ENCODE results near the gene ALKBH3.

ALKBH3 gene

DNA sequence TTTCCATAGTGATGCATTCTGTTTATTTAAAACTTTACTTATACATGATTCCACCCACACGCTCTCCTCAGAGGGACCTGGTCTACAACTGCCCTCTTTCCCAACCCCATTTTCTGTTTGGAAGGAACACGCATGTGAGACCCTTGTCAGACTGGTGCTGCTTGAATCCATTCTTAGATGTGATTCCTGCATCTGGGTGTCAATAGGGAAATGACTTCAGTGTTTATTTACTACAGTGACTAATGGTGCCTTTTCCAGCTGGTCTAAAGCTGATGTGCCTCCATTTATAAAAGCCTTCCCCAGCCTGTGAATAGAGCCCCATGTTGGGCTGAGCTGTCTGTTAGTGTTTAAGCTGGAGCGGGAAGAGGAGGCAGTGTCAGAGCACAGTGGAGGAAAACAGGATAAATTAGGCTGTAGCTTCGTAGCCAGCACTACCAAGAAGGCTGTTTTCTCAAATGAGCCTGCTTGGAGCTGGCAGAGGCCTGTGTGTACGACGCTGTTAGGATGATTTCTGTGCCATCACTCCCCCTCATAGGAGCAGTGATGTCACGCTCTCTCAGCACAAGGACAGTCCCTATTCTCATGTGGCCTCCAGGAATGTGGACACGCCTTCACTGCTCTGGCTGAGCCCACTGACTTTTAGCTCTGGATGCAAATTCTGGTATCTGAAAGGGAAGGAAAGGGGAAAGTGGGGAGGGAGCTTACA lies 42.9 kb downstream of the ALKBH3 start:
- no peak for DNase-seq

DNA sequence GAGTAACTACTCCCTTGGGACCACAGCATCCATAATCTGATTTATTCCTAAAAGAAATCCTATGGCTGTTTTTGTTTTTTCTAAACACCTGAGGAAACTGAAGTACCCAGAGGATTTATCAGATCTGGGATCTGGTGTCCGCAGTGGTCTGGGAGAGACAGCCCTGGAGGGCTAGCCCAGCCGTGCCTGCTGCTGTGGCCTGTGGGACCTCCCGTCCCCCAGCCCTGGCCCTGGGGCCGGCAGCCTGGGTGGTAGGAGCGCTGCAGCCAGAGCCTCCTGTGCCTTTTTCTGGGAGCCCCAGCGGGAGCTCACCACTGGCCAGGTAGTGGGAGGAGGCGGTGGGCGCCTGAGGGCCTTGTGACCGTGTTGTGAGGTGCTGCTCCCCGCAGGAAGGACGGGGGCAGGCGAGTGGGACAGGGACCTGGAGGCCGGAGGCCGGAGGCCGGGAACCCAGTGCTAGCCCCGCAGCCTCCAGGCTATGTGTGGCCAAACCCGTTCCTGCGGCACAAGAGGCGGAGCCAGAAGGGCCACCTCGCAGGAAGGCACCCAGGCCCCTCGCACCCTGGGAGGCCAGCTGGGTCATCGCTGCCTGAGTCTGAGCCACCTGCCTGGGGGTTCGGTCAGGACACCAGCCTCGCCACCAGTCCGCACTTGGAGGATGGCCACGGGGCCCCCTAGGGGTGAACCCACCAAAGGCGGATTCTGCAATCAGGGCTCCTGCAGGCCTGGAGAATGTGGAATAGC lies 43.7 kb downstream of the ALKBH3 start:
- DNase-seq: no peak

DNA sequence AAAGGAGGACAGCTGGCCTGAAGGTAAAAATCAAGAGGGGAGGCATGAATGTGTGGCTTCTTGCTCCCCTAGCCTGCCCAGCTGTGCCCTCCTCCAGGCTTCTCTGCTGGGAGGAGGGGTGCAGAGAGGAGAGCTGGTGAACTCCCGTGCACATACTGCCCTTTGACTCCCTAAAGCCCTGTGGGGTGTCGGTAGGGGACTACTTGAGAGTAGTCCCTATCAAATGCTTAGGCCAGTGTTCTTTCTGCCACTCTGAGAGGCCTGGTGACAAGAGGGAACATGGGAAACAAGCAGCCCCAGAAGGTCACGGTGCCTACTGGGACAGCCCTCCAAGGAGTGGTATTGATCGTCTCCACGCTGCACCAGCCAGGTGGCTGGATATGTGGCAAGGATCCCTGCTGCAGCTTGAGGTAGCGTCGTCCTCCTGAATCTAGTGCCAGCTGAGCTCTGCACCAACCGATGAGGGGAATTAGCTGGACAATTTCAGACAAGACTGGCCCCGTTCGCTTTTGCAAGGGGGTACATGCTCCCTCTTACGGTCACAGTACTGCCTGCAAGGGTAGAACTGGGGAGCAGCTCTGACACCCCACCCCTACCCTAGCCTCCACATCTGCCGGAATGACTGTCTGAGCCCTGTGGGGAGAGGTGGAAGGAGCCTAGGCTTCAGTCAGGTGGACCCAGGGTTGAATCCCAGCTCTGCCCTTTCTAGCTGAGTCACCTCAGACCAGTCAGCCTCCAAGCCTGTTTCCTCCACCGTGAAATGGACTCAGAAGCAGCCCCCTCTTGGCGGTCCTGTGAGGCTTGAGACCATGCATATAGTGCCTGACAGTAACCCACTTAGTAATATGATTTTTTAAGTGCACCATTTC lies 44.7 kb downstream of the ALKBH3 start:
- DNase-seq: no peak

DNA sequence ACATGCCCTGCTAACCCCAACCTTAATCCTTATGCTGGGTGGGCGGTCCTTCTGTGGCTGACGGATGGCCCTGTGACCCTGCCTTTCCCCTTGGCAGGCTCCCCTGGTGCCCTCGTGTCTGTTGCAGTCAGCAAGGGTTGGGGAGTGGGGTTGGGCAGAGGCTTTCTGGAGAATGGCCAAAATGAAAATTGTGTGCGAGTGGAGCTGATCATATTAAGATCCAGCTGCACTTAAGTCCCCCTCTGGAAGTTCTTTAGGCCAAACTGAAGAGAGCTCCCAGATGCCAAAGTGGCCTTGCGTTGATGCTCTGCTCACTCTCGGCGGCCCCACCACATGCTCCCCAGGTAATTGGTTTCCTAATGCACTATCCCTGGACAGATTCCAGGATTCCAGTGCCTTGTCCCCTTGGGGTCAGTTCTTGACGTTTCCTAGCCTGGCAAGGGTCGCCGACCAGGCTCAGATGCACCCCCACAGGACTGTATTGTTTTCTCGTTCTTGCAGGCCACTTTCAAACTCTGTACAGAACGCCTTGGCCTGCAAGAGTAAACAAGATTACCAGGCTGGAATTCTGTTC lies 45.4 kb downstream of the ALKBH3 start:
- no peak for DNase-seq

DNA sequence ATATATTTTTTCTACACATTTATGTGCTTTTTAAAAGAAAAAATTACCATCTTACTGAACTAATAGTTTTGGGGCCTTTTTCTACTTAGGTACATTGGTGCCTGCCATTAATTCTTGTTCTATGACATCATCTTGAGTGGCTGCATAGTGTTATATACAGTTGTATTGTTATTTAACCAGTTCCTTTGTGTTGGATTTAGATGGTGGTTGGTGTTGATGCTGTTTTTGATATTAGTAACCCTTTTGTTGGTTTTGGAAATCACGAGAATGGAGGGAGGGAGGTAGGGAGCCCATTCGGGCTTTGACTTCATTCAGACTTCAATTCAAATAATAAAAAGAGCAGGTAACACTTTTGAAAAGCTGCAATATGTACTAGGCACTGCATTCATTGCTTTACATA lies 46.4 kb downstream of the ALKBH3 start:
- DNase-seq: no peak

DNA sequence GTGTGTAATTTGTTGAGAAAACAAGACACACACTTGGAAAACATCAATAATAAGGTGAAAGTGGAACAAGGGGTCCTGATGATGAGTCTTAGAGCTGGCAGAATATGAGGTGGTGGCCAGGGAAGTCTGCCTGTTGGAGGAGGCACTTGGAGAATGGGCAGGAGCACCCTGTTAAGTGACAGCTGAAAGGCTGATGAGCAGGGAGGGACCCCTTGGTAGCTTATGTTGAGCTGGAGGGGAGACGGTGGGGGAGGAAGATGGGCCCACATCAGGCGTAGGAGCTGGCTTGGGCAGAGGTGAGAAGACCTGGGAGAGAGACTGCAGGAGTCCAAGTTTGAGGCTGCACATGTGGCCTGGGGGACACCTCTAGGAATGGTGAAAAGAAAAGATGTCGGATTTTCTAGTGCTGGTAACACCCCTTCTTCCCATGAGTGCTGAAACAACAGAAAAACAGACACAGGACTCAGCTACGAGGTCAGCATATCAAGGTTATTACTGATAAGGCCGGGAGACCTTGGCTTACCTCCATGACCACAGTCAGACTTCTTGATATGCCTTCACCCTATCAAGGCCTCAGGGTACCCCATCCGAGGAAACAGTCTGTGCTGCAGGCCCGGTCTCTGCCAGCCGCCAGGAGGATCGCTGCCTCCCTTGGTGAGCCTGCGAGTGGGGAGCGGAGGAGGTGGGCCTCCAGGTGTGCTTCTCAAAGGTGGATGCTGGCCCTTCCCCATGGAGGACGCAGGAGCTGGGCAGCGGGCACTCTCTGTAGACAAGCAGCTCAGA lies 47.5 kb downstream of the ALKBH3 start:
- DNase-seq: no peak

DNA sequence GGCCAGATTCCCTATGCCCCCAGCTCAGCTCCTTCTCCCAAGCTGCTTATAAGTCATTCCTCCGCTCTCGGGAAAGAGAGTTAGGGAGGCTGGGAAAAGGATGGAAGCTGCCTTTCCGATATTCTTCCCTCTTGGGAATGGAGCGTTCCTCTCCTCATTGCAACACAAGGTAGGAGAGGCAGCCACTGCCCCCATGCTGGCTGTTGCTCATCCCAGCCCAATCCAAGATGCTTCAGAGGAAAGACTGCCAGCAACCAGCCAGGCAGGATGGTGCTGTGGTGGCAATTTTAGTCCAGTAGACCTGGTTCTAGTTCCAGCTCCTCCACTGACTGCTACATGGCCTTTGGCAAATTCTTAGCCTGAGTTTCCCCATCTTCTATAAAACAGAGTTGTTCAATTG lies 48.1 kb downstream of the ALKBH3 start:
- no peak for DNase-seq

DNA sequence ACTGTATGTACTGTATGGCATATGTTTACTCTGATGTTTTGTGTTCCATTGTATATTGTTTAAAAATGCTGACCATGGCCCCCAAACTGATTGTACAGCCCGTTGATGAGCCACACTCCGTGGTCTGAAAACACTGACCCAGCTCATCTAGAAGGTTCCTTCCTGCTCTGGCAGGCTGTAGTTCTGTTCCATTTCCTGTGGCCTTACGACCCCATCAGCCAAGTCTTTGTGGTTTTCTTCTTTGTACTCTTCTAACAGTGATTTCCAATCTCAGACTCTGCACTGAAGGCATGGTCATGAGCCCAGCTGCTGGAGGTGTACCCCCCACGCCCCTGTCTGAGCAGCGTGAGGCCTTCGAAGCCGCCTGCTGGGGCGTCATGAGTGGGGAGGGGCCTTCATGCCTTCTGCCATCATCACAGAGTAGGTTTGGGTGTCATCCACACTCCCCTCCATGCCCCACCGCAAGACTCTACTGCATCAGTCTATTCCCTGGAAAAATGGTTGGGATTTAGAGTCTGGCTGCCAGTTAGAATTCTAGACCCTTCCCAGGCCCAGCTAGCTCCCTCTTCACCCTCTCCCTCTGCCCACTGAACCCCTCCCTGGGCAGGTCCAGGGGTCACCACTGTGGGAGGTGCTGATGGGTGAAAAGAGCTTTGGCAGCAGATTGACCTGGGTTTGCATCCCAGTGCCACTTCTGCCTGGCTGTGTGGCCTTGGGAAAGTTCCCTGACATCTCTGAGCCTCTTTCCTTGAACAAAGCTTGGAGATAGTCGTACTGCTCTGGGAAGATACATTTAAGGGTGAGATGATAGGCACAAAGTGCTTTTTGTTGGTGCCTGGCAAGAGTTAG lies 50.5 kb downstream of the ALKBH3 start:
- no peak for DNase-seq

DNA sequence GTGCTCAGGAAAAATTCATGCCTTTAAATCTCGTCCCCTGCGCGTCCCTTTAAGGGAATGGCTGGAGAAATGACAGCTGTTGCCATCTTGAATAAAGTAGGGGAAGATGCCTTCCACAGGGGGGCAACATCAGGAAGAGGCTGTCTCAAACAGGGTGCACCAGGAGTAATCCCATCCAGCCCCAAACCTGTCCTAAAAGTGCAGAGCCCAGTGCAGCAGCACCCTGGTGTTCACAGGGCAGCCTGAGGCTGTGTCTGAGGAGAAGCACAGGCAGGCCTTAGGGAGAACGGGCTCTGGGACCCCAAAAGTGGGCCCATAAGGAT lies 51.0 kb downstream of the ALKBH3 start:
- no peak for DNase-seq

DNA sequence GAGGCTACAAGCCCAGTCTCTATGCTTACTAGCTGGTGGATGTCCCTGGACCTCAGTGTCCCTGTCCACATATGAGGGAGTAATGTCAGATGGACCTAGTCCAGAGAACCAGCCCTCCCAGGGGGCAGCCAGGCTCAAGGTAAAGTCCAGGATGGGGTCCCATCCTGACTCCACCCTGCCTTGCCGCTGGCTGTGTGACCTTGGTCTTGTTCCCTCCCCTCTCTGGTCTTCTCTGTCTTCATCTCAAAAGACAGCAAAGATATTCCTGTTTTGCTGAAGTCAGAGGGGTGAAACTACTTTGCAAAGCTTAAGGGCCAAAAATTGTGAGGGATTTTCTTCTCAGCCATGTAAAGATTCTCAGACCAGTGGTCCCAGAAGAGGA lies 52.6 kb downstream of the ALKBH3 start:
- DNase-seq: no peak

DNA sequence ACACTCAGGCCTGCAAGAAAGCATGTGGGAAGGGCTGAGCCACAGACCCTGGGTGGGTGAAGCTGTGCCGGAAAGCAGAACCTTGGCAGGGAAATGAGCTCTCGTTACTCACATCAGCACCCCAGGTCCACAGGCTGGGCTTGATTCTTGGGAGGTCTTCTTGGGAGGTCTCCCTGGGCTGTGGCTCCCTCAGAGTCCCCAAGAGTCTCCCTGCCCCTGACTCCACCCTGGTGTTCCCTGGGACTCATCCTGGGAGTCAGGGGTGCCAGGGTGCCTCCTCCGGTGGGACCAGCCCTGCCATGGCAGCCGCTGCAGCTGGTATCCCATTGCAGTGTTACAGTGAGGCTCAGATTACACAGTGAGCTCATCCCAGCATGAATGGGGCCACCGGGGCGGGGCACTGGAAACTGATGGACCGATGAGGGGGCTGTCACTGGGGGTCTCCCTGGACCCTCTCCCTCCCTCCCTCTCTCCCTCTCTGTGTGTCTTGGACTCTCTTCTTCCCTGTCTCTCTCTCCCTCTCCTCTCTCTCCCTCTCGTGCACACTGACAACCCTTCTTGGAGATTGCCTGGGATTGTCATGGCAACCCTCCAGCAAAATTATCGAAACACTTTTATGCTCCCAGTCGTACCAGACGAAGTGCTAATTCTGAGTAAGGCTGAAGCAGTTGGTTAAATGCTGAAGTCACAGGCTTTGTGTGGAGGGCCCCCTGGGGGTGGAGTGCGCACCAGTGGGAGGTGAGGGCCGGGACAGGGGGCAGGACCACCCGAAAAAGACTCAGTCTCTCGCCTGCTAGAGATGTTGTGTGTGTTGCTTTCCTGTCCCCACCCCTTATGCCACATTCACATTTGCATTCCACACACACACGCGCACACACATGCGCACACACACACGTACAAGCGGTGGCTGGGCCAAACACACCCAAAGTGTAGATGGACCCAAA lies 53.2 kb downstream of the ALKBH3 start:
- no peak for DNase-seq

DNA sequence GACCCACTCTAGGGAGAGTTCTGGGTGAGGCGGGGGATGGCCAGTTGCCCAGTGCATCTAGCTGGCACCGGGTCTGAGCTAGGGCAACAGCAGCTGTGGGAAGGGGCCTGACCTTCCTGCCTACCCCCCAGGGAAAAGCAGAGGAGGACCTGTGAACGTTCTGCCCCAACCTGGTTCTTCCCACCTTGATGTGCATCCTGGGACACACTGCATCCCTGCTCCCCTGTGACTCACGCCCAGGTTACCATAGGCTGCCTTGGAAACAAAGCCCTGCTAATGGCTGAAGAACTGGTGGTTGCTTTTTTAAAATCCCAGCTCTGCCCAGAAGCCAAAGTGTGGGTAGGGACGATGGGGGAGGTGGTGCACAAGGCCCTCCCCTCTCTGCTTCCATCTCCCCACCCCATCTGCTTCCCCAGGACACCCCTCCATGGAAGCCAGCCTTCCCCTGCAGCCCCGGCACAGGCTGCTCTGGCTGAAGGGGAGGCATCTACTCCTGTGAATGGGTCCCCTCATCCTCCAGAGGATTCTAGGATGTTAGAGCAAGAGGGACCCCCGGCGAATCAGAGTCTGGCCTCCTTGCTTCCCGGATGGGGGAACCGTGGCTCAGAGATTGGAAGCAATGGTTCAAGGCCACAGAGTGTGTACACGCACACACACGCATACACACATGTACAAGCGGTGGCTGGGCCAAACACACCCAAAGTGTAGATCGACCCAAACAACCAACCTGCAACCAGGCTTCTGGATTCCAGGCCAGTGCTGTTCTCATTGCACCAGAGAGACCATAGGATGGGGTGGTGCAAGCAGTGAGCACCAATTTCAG lies 54.2 kb downstream of the ALKBH3 start:
- DNase-seq: no peak

DNA sequence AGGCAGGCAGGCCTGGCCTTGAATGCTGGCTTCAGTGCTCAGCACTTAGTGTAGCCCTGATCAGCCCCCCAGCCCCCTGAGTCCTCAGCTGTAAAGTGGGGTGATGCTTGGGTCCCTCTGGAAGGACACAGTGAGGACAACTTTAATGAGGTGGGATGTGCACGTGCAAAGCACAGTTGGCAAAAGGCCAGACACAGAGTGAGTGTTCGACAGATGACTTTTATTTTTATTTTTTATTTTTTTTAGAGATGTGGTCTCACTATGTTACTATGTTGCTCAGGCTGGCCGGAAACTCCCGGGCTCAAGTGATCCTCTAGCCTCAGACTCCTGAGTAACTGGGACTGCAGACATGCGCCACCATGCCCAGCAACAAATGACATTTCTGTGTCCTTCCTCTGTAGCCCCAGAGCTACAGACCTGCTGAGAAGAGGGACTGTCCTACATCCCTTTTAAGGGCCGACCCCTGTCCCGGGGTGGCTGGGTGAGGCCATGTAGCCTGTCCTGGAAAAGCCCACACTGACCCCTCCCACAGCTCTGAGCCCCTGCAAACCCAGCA lies 54.9 kb downstream of the ALKBH3 start:
- DNase-seq: no peak

DNA sequence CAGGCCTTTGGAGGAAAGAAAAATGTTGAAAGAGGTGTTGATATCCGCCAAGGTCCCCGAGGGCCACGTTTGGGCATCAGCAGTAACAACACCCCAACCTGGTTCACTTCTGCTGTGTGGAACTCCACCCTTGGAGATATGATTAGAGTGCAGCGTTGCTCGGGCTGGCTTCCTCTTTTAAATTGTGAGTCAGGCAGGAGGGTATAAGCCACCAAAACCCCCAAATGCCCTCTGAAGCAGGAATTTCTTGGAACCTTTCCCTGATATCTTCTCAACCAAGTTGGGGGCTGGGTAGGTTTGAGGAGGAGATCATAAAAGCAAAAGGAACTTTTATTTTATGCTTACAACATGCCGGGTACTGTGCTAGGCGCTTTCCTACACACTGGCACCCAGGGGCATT lies 55.4 kb downstream of the ALKBH3 start:
- DNase-seq: no peak

DNA sequence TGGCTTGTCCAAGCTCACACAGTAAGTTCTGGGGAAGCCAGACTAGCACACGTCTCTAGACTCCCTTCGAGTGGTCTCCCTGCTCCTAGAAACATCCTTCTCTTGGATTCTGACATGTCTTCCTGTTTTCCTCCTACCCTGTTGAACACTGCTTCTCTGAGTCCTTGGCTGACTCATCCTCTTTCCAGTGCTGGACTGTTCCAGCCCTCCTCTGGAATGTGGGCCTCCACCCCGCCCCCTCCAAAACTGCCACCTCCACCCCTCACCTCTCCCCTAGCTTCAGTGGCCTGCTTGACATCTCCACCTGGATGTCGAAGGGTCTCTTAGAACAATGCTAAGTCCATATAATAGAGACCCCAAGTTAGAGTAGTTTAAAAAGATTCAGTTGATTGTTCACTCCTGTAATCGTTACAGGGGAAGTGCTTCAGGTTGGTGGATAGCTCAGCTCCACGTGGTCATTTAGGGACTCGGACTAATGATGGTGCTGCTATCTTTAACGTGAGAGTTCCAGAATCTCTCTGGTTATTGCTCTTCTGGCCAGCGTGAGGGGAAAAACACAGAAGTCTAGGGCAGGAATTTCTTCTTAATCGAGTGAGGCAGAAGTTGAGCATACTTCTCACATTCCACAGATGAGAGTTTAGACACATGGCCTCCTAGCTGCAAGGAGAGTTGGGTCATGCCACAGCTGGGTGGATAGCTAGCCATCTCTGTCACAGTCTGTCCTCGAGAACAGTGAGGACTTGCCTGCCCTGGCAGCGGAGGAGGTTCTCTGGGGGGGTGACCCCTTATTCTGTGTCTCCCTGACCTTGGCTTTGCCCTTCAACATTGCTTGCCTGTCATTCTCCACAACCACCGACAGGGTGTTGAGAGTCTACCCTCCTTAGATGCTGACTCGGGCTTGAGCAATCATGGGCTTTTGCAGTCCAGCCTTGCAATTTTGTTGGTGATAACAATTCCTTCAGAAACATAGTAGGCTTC lies 57.1 kb downstream of the ALKBH3 start:
- DNase-seq: no peak

DNA sequence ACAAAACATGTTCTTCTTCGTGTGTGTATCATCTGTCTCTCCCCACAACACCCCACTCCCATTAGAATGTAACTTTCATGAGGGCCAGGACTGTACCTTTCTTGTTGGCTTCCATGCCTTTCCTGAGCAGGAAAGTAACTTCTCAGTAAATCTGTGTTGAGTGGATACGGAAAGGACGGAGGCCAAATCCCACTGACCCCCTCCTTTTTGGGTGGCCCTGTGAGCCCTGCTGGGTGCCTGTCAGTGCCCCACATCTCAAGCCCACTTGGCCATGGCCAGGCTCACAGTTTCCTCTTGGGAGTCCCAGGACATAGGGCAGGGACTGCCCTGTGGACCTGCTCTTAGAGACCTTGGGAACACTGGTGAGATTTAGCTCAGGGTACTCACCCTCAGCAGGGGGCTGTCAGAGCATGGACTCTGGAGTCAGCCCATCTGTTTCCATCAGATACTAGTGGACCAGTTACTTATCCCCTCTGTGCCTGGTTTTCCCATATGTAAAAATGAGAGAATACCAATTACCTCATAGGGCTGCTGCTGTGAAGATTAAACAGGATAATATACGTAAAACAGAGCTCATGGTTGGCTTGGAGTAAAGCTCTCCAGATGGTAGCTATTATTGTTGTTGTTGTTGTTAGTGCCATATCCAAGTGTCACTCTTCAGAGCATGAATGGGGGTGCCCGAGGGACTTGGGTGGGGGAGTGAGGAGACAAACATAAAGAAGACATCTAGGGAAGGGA lies 60.8 kb downstream of the ALKBH3 start:
- no peak for DNase-seq

DNA sequence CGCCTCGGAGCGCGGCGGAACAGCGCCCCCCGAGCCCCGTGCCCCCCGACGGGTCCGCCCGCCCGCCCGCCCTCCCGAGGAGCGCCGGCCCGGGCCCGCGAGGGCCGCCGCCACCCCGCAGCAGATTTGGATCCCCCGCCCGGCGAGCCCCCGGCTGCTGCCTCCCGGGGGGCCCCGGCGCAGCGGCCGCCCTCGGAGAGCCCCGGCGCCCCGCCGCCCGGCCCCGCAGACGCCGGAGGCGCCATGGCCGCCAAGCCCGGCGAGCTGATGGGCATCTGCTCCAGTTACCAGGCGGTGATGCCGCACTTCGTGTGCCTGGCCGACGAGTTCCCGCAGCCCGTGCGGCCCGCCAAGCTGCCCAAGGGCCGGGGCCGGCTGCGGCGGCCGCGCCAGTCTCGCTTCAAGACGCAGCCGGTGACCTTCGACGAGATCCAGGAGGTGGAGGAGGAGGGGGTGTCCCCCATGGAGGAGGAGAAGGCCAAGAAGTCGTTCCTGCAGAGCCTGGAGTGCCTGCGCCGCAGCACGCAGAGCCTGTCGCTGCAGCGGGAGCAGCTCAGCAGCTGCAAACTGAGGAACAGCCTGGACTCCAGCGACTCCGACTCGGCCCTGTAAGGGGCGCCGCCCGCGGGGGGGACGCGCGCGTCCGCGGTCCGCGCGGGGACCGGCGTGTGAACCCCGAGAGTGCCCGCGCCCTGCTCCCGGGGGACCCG lies 62.2 kb downstream of the ALKBH3 start:
- DNase-seq: no peak
